Transverse colon (tissue), 4 donors: Measurements from ENCODE around the gene GTF2IRD2.
"Not testable (repeated sequence)": the region's sequence is repeated elsewhere in the genome, so short reads cannot be mapped to it uniquely, and the experiment has no call there.

Experiments used
- EP300 ChIP-seq: sonication (generic); formaldehyde crosslinking; IDR thresholded peaks from one replicate; pipeline ENCODE4 v1.6.1; 2017; ENCODE audit warnings: antibody characterized with exemption, low read depth
- POLR2A ChIP-seq: fragments of 450-650 bp; IDR thresholded peaks from one replicate; pipeline ENCODE4 v1.6.1; 2016; ENCODE audit warnings: antibody characterized with exemption, mild to moderate bottlenecking, moderate library complexity
- POLR2AphosphoS5 ChIP-seq, 3 donors: sonication (generic); formaldehyde crosslinking; IDR thresholded peaks; one replicate each; pipeline ENCODE4 v1.6.1; 2016; ENCODE audit warnings: antibody characterized with exemption in 3 of 3
- TF ChIP-seq, protein P1 (sequence below), 5 experiments: fragments of 200-600 bp in 3 of 5; fragments of 450-650 bp in 2 of 5; sonication (generic) in 3 of 5; IDR thresholded peaks; 1 replicate in 2 of 5; 2 replicates in 3 of 5; pipeline ENCODE4 v1.5.1; 2016 to 2017; ENCODE audit warnings: antibody characterized with exemption in 5 of 5, inconsistent platforms in 3 of 5, mild to moderate bottlenecking in 2 of 5, moderate library complexity in 1 of 5

- TF ChIP-seq, protein P1, sequence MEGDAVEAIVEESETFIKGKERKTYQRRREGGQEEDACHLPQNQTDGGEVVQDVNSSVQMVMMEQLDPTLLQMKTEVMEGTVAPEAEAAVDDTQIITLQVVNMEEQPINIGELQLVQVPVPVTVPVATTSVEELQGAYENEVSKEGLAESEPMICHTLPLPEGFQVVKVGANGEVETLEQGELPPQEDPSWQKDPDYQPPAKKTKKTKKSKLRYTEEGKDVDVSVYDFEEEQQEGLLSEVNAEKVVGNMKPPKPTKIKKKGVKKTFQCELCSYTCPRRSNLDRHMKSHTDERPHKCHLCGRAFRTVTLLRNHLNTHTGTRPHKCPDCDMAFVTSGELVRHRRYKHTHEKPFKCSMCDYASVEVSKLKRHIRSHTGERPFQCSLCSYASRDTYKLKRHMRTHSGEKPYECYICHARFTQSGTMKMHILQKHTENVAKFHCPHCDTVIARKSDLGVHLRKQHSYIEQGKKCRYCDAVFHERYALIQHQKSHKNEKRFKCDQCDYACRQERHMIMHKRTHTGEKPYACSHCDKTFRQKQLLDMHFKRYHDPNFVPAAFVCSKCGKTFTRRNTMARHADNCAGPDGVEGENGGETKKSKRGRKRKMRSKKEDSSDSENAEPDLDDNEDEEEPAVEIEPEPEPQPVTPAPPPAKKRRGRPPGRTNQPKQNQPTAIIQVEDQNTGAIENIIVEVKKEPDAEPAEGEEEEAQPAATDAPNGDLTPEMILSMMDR (IDR thresholded peaks at IDR 0.05), result not testable (repeated sequence)
- not testable (repeated sequence) for TF ChIP-seq POLR2A; EP300; POLR2AphosphoS5 (IDR thresholded peaks at IDR 0.05)
Measured at GRCh38 chr7:74775111-74775510, 76.3 kb downstream of the GTF2IRD2 start.
